HL-60 (cell line): ENCODE measurements around the gene GOLGA6L7.
"Not testable (repeated sequence)": the region's sequence is repeated elsewhere in the genome, so short reads cannot be mapped to it uniquely, and the experiment has no call there.

Experiments
- CTCF ChIP-seq: IDR thresholded peaks from one replicate; pipeline ENCODE4 v1.5.1; 2011; ENCODE audit warnings: low read length, control low read depth, inconsistent platforms; ENCODE audit not compliant: insufficient read depth
- GABPA ChIP-seq: IDR thresholded peaks from 2 replicates; pipeline ENCODE4 v1.6.1; 2012; ENCODE audit warnings: low read depth
- POLR2AphosphoS5 ChIP-seq: IDR thresholded peaks from 2 replicates; pipeline ENCODE4 v1.6.1; 2012; ENCODE audit warnings: low read depth
- SPI1 ChIP-seq: IDR thresholded peaks from 2 replicates; pipeline ENCODE4 v1.6.1; 2012; ENCODE audit warnings: low read depth, mild to moderate bottlenecking, borderline replicate concordance
- TF ChIP-seq, protein P1 (sequence below): IDR thresholded peaks from 2 replicates; pipeline ENCODE4 v1.6.1; 2012; ENCODE audit warnings: low read depth; ENCODE audit not compliant: insufficient replicate concordance

GRCh38 chr15:28889871-28890270, 41.4 kb upstream of the GOLGA6L7 start:
- not testable (repeated sequence) for TF ChIP-seq CTCF, SPI1, POLR2AphosphoS5, GABPA
- TF ChIP-seq, protein P1, sequence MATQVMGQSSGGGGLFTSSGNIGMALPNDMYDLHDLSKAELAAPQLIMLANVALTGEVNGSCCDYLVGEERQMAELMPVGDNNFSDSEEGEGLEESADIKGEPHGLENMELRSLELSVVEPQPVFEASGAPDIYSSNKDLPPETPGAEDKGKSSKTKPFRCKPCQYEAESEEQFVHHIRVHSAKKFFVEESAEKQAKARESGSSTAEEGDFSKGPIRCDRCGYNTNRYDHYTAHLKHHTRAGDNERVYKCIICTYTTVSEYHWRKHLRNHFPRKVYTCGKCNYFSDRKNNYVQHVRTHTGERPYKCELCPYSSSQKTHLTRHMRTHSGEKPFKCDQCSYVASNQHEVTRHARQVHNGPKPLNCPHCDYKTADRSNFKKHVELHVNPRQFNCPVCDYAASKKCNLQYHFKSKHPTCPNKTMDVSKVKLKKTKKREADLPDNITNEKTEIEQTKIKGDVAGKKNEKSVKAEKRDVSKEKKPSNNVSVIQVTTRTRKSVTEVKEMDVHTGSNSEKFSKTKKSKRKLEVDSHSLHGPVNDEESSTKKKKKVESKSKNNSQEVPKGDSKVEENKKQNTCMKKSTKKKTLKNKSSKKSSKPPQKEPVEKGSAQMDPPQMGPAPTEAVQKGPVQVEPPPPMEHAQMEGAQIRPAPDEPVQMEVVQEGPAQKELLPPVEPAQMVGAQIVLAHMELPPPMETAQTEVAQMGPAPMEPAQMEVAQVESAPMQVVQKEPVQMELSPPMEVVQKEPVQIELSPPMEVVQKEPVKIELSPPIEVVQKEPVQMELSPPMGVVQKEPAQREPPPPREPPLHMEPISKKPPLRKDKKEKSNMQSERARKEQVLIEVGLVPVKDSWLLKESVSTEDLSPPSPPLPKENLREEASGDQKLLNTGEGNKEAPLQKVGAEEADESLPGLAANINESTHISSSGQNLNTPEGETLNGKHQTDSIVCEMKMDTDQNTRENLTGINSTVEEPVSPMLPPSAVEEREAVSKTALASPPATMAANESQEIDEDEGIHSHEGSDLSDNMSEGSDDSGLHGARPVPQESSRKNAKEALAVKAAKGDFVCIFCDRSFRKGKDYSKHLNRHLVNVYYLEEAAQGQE = not testable (repeated sequence)
